ENCODE data around the gene DCDC2C.

Gene DCDC2C

GRCh38 chr2:3838348-3838747 lies 135.0 kb downstream of the DCDC2C start:
- no peak for DNase-seq

DNA sequence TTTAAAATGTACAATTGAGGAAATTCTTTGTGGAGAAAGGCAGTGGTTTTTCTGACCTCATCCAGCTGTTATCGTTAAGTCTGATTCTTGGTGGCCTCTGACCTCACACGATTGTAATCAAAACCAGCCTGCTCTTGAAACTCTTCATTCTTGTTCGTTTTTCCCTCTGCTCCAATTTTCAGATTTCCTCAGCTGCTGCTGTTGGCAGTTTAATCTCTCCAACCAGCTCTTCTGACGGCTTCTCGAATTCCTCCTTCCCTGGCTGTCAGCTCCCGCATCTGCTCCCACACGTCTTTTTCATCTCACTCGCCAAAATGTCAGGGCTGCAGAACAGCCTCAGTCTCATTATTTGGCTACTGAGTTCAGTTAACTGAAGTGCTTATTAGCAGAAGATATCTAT lies 136.1 kb downstream of the DCDC2C start:
- peak in 1 of 2 experiments; percentile 49 for DNase-seq

GRCh38 chr2:3840611-3841155 lies 137.3 kb downstream of the DCDC2C start:
- DNase-seq: no peak

GRCh38 chr2:3847397-3848052 lies 144.2 kb downstream of the DCDC2C start:
- no peak for DNase-seq

GRCh38 chr2:3848776-3849175 lies 145.4 kb downstream of the DCDC2C start:
- no peak for DNase-seq

DNA sequence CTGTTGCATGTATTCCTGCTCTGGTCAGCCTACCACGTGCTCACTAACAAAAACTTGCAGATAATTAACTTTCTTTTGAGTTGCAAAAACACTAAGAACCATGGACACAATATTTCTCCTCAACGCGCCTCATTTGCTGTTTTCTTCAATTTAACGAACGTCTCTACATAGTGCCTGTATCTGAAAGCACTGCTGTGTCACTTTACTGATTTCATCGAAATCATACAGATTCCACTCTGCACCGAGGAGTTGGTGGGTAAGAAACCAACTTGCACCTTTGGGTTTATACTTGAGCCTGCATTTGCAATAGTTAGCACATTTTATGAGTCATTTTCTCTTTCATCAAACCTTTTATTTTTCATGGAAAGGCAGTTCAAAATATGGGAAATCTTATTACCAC lies 145.8 kb downstream of the DCDC2C start:
- no peak for DNase-seq

DNA sequence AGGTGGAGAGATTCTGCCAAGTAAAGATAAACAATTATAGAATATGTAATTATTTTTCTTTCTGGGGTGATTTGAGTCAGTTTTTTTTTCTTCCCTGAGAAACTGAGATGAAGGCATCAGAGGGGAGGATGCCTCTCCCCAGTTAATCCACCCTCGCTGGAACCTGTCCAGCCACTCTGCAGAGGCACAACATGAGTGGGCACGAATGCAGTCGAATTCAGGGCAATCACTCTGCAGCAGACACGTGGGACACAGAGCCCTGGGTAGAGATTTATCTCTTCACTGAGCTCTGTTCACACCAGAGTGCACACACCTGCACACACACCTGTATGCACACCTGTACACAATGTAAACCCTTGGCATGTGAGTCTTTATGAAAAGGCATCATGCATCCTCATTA lies 154.2 kb downstream of the DCDC2C start:
- peak; percentile 86 to 99 for DNase-seq

- DNase-seq: peak; percentile 86 to 97
Measured at GRCh38 chr2:3864943-3865865, 161.8 kb downstream of the DCDC2C start.

- DNase-seq: no peak
Measured at GRCh38 chr2:3867469-3867868, 164.1 kb downstream of the DCDC2C start.

DNA sequence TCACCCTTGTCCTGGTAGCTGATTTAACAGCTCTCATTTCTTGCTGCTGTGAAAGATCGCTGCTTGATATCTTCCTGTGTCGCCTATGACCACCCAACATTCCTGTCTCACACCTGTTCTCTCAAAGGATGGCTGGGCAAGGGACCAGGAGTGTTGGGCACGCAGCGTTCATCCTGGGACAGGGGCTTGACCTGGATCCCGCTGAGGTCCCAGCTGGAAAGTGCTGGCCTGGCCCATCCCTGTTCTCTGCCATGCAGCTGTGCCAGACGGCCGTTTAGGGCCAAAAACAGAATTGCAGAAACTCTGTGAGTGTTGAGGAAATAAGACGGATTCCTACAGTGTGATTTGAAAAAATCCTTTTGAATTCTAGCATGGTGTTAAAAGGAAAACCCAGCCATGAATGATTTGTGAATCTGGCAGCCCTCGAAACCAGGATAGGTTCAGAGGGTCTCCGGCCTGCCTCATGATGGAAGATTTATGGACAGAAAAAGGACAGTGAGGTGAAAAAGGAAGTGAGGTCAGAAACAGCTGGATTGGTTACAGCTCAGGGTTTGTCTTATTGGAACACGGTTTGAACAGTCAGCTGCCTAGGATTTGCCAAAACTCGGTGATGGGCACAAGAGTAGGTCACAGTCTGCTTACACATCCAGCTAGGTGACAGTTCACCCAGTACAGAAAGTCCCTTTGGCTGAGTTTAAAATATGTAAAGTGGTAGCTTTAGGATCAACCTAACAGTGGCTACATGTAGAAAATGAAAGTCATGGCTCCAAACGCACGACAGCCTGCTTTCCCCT lies 164.8 kb downstream of the DCDC2C start:
- DNase-seq: no peak

DNA sequence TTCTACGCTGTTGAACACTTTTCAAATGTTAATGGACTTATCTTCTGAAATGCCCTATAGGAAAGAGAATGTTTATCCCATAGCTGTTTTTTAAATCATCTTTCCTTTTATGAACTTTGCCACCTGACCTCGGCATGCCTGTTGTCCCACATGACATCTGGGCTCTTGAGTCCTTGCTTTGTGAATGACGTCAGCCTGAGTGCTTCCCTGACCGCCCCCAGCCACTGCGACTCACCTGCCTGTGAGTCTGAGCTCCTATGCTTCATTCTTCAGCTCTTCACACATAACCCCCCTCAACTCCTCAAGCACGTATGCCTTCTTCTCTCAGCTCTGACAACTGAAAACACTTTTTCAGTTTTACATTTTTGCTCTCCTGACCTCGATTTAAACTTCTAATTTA lies 166.8 kb downstream of the DCDC2C start:
- DNase-seq: no peak

DNA sequence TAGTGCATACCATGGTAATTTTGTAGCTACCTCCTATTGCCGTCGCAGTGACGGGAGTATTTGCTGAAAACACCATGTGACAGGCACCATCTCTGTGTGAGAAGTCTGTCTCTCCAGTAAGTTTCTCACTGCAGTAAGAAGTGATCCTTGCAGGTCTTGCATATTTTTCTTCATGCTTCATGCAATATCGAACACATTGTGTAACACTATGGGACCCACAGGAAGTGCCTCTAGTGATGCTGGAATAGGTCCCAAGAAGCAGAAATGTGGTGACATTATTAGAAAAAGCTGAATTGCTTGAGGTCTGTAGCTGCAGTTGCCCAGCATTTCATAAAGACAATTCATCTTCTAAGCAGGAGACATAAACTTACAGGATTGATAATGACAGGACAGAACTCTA lies 167.6 kb downstream of the DCDC2C start:
- DNase-seq: no peak

DNA sequence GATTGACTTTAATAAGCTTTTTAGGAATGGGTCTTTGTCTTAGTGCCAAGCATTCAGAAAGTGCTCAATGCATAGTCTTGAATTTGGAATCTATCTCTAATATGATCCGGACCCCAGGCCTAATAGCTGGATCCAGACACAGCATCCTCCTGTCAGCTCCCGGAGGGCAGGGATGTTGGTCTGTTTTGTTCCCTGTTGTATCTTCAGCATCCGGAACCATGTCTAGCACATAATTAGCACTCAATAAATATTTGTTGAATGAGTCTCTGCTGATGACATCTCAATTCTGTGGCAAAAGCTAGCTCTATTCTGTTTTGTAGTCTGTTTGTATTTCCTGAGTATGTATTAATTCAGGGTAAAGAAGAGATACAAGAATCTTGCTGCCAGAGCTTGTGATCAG lies 169.1 kb downstream of the DCDC2C start:
- no peak for DNase-seq

- no peak for DNase-seq
Measured at GRCh38 chr2:3873899-3874298, 170.5 kb downstream of the DCDC2C start.

GRCh38 chr2:3876221-3876620 lies 172.8 kb downstream of the DCDC2C start:
- no peak for DNase-seq

DNA sequence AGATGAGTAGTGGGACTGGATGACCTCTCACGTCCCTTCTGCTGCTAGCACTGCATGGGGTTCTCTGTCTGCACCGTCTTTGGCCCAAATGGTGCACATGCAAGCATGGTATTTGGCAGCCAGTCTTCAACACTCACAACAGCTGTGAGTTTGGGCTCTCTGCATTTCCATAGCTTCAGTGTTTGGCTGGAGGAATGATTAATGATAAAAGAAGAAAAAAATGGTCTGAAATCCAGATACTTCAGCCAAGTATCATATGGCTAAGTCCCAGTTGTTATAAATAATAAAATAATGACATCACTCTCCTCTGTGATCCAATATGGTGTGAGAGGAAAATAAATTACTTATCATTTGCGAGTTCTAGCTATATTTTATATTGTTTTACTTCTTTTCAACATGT lies 173.3 kb downstream of the DCDC2C start:
- no peak for DNase-seq

DNA sequence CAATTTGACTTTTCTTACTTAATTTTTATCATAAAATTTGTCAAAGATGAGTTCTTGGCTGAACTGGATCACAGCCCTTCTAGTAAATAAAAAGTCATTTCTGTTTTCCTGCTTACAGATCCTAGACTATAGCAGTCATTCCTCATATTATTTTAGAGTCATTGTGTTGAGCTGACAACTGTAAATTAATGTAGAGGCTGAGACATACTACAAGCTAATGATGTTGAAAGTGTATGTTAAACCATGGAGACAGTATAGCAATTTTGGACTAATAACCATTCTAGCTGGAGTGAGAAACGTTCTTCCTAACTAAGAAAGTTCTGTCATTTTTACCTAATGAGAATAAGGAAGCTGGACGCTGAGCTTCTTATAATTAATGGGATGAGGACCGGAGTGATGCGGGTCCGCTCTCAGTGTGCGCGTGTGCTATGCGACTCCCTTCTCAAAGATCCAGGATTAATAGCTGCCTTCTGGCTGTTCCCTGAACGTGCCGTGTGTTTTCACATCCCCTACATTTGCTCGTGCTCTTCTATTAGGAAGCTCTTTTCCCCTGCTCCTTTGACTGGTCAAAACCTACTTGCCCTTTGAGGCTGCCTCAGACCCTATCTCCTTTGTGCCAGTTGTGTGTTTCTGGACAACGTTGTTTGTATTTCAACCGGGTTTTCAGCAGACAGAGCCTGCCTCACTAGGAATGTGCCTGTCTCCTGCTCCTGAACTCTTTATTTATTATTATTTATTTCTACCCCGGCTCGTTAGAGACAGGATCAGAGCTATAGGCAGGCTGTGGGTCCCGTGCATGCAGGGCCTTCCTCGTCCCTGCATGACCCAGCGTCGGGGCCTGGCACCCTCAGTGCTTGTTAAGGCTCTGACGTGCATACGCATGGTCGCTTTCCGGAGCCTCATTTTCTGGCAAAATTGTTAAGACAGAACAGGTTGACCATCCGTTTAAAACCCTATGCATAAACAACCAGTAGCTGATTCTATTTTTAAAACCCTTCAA lies 182.6 kb downstream of the DCDC2C start:
- DNase-seq: no peak

DNA sequence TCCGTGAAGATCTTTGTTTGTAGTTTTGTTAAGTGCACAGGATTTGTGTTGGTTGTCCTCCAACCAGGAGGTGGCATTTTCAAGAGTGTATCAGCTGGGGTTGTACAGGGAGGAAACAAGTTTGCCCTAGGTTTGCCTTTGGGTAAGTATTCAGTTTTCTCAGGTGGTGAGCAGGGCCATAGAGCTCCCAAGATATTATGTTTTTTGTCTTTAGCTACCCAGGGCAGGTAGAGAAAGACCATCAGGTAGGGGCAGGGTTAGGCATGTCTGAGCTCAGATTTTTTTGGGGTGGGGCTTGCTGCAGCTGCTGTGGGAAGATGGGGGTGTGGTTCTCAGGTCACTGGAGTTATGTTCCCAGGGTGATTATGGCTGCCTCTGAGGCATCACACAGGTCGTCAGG lies 191.6 kb downstream of the DCDC2C start:
- DNase-seq: no peak
